Coronary artery (tissue), 2 donors: ENCODE results near the gene CFAP97D2.

Source experiments
- DNase-seq: peaks from one replicate; pipeline ENCODE4 v3.0.0-alpha.2; 2017; ENCODE audit warnings: low spot score
- H3K27ac ChIP-seq, 2 donors: fragments of 200-600 bp; sonication (generic); one replicate each; pipeline ENCODE4 v1.5.1; 2016 to 2019
- H3K4me3 ChIP-seq: fragments of 200-600 bp; sonication (generic); 2 replicates; pipeline ENCODE4 v1.5.1; 2016; ENCODE audit warnings: mild to moderate bottlenecking, moderate library complexity
- CTCF ChIP-seq: fragments of 200-600 bp; sonication (generic); IDR thresholded peaks from one replicate; pipeline ENCODE4 v1.5.1; 2019; ENCODE audit warnings: antibody characterized with exemption

CFAP97D2 gene

DNA sequence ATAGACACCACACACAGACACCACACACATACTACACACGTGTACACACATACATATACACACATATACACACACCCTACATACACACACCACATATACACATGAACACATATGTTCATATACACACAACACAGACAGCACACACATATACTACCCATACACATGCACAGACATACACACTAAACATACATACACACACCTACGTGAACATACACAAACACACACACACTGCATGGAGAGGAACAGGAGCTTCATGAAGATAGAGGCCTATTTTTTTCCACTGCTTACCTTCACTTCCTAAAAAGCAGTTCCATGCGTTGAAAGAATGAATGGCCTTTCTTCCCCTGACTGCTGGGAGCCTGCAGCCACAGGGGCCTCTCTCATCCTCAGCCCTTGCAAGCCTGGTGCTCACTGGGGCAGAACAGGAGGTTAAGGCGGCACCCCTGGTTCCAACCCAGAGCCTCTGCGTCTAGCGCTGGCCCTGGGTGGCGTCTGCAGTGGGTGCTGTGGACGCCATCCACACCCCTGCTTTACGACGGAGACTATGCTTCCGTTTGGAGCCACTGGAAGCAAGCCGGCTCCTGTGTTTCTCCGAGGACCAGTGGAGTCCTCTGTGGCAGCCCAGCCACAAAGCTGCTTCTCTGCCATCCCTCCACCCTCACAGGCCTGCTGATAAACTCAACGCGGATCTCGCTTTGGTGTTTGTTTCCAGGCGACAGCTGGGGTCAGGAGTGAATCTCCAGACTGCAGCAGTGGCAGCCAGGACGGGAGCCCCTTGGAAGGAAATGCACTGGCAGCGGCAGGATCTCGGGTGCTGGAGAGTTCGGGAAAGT, 44.7 kb upstream of the CFAP97D2 start:
- H3K4me3 ChIP-seq, result no peak overlapping the region
- TF ChIP-seq CTCF, result no peak
- peak overlapping the region in 1 of 2 donors; percentile 31 for H3K27ac ChIP-seq
- DNase-seq, result no peak

DNA sequence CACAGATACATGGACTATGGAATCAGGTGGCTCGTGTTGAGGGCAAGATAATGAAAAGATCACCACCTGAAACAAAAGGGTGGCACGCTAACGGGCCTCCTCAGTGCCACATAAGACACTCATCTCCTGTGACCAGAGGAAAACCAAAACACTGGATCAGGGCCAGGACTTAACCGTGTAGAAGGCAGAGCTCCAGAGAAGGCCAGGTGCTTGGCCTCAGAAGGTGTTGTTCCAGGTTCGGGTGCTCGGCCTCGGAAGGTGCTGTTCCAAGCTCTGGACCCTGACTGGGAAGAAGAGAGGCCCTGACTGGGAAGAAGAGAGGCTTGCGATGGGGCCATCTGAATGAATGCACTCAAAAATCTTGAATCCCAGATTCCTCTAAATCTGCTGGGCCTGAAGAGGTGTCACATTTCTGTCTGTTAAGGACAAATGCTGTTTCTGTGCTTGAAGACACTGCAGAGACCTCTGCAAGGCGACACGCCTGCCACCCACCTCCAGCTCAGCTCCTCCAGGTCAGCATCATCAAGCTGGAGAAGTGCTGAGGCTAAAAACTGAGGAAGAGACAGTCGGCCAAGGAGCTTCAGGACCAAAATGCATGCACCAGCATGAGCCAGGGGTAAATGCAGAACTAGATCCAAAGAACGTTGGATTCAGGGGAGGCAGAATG, 44.0 kb upstream of the CFAP97D2 start:
- TF ChIP-seq CTCF, result no peak
- Histone ChIP-seq H3K4me3 (no peak overlapping the region), H3K27ac (peak overlapping the region in 1 of 2 donors; percentile 31)
- DNase-seq, result no peak

DNA sequence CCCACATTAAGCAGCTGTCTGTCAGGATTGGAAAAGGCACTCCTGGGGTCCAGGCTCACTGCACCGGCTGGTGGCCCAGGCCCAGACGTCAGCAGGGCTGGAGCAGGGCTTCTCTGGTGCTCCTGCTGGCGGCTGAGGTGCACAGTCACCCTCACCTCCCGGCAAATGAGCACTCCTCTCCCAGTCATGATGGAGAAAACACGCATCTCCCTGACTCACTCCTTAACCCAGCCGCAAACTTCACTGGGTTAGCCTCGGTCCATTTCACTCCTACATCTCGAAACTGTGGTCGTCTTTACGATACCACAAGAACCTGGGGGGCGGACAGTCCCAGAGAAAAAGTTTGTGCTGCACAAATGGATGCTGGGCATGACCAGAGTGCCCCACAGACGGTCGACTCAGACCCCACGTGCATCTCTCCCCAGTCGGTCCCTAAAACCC, 43.3 kb upstream of the CFAP97D2 start:
- DNase-seq, result no peak
- no peak overlapping the region for H3K27ac ChIP-seq
- H3K4me3 ChIP-seq, result no peak overlapping the region
- no peak for TF ChIP-seq CTCF

- no peak for TF ChIP-seq CTCF
- DNase-seq, result no peak
- Histone ChIP-seq H3K27ac (no peak overlapping the region), H3K4me3 (no peak overlapping the region)
Observed at GRCh38 chr13:114136576-114136975, 42.5 kb upstream of the CFAP97D2 start.

GRCh38 chr13:114140131-114140905, 38.7 kb upstream of the CFAP97D2 start:
- DNase-seq, result no peak
- peak overlapping the region; percentile 9 for H3K4me3 ChIP-seq

DNA sequence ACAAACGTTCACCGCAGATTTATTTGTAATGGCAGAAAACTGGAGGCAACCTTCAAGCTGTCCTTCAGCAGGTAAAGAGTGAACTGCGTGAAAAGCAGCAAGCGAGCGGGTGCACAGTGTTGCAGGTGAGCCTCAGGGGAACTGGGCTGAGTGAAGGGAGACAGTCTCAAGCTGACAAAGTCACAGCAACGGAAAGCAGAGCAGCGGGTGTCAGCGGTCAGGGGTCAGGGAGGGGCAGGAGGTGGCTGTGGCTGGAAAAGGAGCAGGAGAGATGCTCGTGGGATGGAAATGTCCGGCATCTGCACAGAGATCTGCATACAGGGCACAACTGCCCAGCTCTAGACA, 38.2 kb upstream of the CFAP97D2 start:
- Histone ChIP-seq H3K27ac (no peak overlapping the region), H3K4me3 (no peak overlapping the region)
- no peak for DNase-seq
- no peak for TF ChIP-seq CTCF

More at GRCh38 chr13:114140131-114140905, 38.7 kb upstream of the CFAP97D2 start:
- no peak overlapping the region for H3K27ac ChIP-seq
- TF ChIP-seq CTCF, result no peak
